NCI-H1048 (cell line): ENCODE results near the gene CSTPP1.

Source experiments
- DNase-seq: peaks from one replicate; lab custom pipeline; 2025; lab: John Stamatoyannopoulos, UW

Gene CSTPP1

GRCh38 chr11:47136327-47136726, 199.8 kb downstream of the CSTPP1 start:
- DNase-seq = no peak

DNA sequence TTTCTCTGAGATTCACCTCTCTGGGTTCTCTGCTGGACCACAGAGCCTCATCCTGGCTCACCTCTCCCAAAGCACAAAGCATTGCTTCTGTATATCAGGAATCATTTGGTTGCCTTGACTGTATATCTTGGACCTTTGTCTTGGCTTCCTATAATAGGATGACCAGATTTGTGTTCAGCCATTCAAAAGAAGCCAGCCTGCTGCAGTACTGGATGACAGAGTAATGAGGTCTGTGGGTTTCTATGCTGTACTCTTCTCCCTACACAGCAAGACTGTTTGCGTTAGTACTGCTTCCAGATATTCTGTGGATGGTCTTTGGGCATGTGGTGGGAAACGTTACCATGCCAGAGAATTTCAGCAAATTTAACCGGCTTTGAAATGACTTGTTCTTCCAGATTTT, 200.4 kb downstream of the CSTPP1 start:
- no peak for DNase-seq

DNA sequence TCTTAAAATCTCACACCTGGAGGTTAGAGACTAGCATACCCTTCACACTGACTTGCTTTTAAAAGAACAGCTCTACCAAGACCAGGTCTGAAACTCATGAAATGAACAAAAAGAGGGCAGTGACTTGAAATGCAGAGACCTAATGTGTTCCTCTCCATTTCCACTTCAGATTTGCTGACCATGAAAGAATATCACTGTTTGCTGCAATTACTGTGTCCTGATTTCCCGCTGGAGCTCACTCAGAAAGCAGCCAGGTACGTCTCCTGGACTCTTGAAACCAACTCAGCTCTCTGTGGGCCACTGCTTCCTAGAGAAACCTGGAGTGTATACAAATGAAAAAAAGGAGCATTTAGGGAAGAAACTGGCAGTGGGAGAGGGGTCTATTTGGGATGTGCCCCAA, 200.9 kb downstream of the CSTPP1 start:
- DNase-seq = no peak

GRCh38 chr11:47139878-47140277, 203.3 kb downstream of the CSTPP1 start:
- no peak for DNase-seq

DNA sequence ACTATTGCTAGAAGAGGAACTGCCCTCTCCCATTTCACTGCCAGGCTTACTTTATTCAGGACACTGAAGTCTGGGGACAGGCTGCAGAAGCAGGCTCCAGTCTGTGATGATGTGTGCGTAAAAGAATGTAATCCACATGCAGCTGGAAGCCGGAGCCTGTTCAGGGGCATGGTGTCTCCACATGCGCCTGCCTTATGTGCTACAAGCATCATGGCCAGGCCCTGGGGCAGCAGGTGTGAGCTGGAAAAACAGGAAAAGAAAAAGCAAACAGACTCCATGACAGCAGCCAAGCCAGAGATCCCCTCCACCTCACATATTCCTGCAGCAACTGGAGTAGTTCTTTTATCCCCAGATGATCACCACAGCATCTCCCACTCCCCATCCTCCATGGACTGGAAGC, 206.8 kb downstream of the CSTPP1 start:
- no peak for DNase-seq

- DNase-seq = no peak
Measured at GRCh38 chr11:47144541-47144940, 208.0 kb downstream of the CSTPP1 start.

DNA sequence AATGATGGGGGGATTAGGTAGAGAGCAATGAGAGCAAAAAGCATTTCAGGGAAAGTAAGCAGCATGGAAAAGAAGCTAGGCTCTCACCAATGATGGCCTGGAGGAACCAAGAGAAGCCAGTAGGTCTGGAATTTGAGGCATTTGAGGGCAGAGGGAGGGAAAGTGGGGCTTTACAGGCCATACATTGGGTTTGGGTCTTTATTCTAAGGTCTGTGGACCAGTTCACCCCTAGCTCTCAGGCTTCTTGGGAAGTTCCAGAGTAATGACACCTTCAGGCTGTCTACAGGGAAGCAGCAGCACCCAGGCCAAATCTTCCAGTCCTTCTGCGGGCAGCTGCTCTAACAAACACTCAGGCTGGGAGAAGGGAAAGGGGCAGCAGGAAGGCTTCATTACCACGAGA, 210.7 kb downstream of the CSTPP1 start:
- no peak for DNase-seq

DNA sequence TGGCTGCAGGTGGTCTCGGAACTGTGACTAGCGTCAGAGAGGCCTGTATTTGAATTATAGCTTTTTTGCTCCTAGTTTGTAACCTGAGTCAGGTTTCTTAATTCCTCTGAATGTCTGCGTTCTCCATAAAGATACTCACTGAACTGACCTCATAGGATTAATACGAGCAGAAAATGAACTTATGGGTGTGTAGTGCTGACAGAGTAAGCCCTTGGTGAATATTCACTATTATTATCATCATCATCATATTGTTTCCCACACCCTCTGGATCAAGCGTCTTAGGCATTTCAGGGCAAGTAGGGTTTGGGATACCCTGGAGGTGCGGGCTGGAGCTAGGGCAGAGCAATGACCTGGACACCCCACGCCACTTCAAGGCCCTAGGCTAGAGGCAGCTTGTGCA, 211.1 kb downstream of the CSTPP1 start:
- DNase-seq = no peak

- DNase-seq = no peak
Measured at GRCh38 chr11:47148270-47148669, 211.7 kb downstream of the CSTPP1 start.

DNA sequence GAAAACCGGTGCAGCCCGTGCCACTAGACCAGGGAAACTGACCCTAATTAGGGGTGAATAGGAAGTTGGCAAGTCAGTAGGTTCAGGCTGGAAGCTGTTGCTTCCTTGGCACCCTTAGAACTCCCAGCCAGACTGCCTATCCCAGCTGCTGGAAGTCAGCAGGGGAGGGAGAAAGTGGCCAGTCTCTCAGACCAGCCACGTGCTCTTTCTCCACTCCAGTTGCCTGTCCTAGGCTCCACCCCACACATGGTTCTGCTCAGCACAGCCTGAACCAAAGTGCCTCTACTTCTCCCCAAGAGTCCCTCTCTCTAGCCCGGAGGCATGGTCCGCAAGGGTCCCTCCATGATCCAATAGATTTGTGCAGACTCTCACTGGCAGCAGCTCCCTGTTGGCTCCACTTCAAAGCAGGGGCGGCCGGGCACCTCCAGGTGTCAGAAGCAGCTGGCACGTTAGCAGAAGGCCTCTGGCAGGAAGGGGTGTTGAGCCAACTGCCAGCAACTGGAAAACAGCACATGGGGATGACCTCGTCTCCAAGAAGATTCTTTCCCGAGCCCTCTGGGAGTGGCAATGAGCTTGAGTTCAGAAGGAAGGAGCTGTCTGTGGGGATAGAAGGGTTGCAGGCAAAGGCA, 212.5 kb downstream of the CSTPP1 start:
- DNase-seq = no peak

- DNase-seq = no peak
Measured at GRCh38 chr11:47149782-47150181, 213.2 kb downstream of the CSTPP1 start.

- no peak for DNase-seq
Measured at GRCh38 chr11:47152126-47152952, 215.8 kb downstream of the CSTPP1 start.

DNA sequence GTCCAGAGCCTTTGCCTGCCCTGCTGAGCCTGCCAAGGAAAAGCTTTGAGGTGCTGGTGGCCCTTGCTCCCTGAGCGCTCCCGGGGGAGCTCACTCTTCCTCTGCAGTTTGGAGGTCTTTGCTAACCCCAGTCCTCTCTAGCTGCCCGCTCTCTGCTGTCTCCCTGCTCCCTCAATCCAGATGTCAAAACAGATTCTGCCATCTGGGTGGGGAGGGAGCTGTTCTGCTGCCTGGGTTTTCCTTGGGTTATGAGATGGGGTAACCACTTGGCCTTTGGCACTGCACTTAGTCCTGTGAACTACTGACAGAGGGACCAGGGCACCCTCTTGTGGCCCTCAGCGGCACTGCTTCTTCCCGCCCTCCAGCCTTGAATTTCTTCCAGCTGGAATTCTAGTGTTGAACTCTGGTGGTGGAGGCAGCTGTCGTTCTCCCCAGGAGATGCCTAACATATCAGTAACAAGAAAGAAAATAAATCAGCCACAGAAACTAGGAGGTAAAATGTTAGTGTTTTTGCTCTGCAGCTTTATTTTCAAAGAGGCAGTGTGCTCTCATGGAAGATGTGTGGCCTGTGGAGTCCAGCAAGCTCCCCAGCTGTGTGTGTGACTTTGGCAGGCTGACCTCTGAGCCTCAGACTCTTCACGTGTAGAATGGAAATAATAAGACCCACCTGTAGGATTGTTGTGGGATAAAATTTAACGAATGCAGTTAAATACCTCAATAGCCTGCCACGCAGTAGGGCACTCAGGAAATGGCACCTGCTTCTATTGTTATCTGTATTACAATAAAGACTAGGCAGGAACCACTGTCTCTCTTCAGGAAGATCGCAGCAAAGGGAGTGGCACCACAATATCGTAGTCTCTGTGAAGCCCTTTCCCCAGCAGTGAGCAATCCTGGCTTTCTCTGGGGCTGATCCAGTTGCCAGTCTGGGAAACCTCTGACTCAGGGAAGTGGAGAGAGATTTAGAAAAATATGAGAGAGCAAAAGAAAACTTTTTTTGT, 216.7 kb downstream of the CSTPP1 start:
- DNase-seq = peak; percentile 16

- DNase-seq = no peak
Measured at GRCh38 chr11:47154616-47155570, 218.3 kb downstream of the CSTPP1 start.

DNA sequence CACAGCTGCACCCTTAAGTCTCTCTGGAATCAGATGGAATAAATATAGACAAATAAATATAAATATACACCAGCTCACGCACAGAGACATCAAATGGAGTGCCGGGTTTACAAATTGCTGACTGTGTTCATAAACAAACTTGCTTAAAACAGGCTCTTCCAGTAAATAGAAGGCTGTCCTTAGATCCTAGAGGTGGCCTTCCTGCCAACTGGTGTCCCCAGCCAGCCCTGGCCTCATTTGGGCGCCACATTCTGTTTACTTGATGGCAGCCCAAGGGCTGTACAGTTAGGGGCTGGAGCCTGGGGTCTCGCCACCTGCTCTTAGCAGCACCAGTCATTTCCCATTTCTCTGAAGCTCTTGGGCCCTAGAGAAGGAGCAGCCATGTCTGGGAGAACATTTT, 219.3 kb downstream of the CSTPP1 start:
- no peak for DNase-seq

- DNase-seq = no peak
Measured at GRCh38 chr11:47156333-47156732, 219.8 kb downstream of the CSTPP1 start.

GRCh38 chr11:47156951-47157350, 220.4 kb downstream of the CSTPP1 start:
- no peak for DNase-seq

- no peak for DNase-seq
Measured at GRCh38 chr11:47157805-47158204, 221.2 kb downstream of the CSTPP1 start.

GRCh38 chr11:47158242-47158641, 221.7 kb downstream of the CSTPP1 start:
- no peak for DNase-seq

DNA sequence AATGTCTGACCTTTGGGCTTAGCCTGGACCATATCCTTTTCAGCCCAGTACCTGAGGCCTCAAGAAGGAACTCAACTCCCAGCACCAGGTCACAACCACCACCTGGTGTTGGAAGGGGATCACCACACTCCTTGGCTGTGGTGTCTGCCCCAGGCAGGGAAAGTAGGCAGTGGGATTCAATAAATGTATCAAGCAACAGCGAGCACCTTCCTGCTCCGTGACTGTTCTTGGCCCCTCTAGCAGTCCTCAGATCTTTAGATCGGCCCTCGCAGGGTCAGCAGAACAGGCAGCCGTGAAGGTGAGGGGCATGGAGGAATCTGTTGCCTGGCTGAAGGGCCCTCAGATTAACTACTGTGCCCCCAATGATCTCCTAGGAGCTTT, 224.2 kb downstream of the CSTPP1 start:
- DNase-seq = no peak

DNA sequence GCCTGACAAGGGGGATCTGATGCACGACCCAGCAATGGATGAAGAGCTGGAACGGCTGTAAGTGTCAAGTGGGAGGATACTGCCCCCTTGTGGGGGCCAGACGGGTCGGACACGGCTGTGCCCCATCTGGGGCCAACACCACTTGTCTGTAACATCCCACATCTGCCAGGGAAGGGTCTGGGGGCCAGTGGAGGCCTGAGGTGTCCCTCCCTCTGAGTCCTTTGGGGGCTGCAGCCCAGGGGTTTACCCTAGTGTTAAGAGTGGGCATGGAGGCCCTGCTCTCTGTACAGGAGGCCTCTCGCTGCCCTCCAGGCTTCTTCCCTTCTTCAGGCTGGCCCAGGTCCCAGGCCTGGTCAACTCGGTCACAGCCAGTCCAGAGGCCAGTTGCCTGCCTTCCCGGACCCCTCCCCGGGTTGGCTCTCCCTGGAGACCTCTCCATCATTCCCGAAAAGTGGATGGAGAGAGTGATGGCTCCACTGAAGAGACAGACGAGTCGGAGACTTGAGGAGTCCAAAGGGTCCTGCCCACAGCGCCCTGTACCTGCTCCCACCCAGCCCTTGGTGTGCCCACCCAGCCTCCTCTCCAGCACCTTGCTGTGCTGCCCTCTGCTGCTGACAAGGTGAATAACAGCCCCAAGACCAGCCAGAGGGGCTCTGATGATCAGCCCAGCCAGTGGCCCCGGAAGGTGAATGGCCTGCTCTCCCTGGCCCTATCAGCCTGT, 224.7 kb downstream of the CSTPP1 start:
- DNase-seq = no peak
